ENCODE data around the gene ASAH2.
"Not testable (repeated sequence)": the region's sequence is repeated elsewhere in the genome, so short reads cannot be mapped to it uniquely, and the experiment has no call there.

Gene ASAH2

GRCh38 chr10:50251394-50251793 is at the start of gene ASAH2:
Gene ASAH2, minus strand, starts transcription at chr10:50251516. Its CDS starts 2,906 bp downstream, at chr10:50248610.
- DNase-seq (ENCODE audit: low read depth, low spot score), result no peak

- no peak for DNase-seq (ENCODE audit: low read depth, low spot score)
Observed at GRCh38 chr10:50299948-50300669, 48.8 kb upstream of the ASAH2 start.

GRCh38 chr10:50295367-50295766 is 44.1 kb upstream of the ASAH2 start:
- no peak for DNase-seq (ENCODE audit: low read depth, low spot score)

GRCh38 chr10:50294582-50294981 is 43.3 kb upstream of the ASAH2 start:
- no peak for DNase-seq (ENCODE audit: low read depth, low spot score)

- DNase-seq (ENCODE audit: low read depth, low spot score), result no peak
Observed at GRCh38 chr10:50293513-50294313, 42.4 kb upstream of the ASAH2 start.

GRCh38 chr10:50291261-50291850 is 40.0 kb upstream of the ASAH2 start:
- DNase-seq (ENCODE audit: low read depth, low spot score), result no peak

GRCh38 chr10:50289196-50289595 is 37.9 kb upstream of the ASAH2 start:
- no peak for DNase-seq (ENCODE audit: low read depth, low spot score)

GRCh38 chr10:50286996-50287803 is 35.9 kb upstream of the ASAH2 start:
- no peak for DNase-seq (ENCODE audit: low read depth, low spot score)

GRCh38 chr10:50286517-50286916 is 35.2 kb upstream of the ASAH2 start:
- no peak for DNase-seq (ENCODE audit: low read depth, low spot score)

- DNase-seq (ENCODE audit: low read depth, low spot score), result no peak
Observed at GRCh38 chr10:50281967-50282522, 30.7 kb upstream of the ASAH2 start.

GRCh38 chr10:50281210-50281966 is 30.1 kb upstream of the ASAH2 start:
- no peak for DNase-seq (ENCODE audit: low read depth, low spot score)

GRCh38 chr10:50280049-50280841 is 28.9 kb upstream of the ASAH2 start:
- no peak for DNase-seq (ENCODE audit: low read depth, low spot score)

- DNase-seq (ENCODE audit: low read depth, low spot score), result no peak
Observed at GRCh38 chr10:50279489-50279888, 28.2 kb upstream of the ASAH2 start.

- DNase-seq (ENCODE audit: low read depth, low spot score), result no peak
Observed at GRCh38 chr10:50275650-50276235, 24.4 kb upstream of the ASAH2 start.

GRCh38 chr10:50272531-50272930 is 21.2 kb upstream of the ASAH2 start:
- no peak for DNase-seq (ENCODE audit: low read depth, low spot score)

GRCh38 chr10:50271564-50272250 is 20.4 kb upstream of the ASAH2 start:
- no peak for DNase-seq (ENCODE audit: low read depth, low spot score)

- not testable (repeated sequence) for DNase-seq (ENCODE audit: low read depth, low spot score)
Observed at GRCh38 chr10:50267877-50268276, 16.6 kb upstream of the ASAH2 start.

GRCh38 chr10:50262625-50263024 is 11.3 kb upstream of the ASAH2 start:
- DNase-seq (ENCODE audit: low read depth, low spot score), result not testable (repeated sequence)

GRCh38 chr10:50260791-50261281 is 9.5 kb upstream of the ASAH2 start:
- DNase-seq (ENCODE audit: low read depth, low spot score), result no peak
